Fibroblast of lung (primary cell): Measurements from ENCODE around the gene CTNNA2. TPM values are rescaled to one million over a fixed set of nuclear protein-coding genes. Genes with fewer than 3 reads are reported as not detected.
A peak's percentile ranks its signal among the peaks of the same experiment; 100 is the strongest.

ENCODE experiments used
- DNase-seq, 2 donors: peaks; one replicate each; pipeline versions ENCODE4 v3.0.0 to v3.0.0-alpha.2; 2010; ENCODE audit warnings: low read depth in 2 of 2
- H2AFZ ChIP-seq: 2 replicates; pipeline ENCODE4 v1.5.1; 2012; ENCODE audit warnings: low read length, control low read depth, inconsistent platforms
- H3K27ac ChIP-seq: 2 replicates; pipeline ENCODE4 v1.5.1; 2011; ENCODE audit warnings: low read length, control low read depth; ENCODE audit not compliant: insufficient read depth
- H3K27me3 ChIP-seq: 2 replicates; pipeline ENCODE4 v1.5.1; 2011; ENCODE audit warnings: mild to moderate bottlenecking, low read length; ENCODE audit not compliant: control insufficient read depth, insufficient read depth
- H3K36me3 ChIP-seq: 2 replicates; pipeline ENCODE4 v1.5.1; 2011; ENCODE audit warnings: low read length; ENCODE audit not compliant: control insufficient read depth, insufficient read depth
- H3K4me1 ChIP-seq: 2 replicates; pipeline ENCODE4 v1.5.1; 2011; ENCODE audit warnings: low read length; ENCODE audit not compliant: control insufficient read depth, insufficient read depth; ENCODE audit errors: extremely low read depth
- H3K4me2 ChIP-seq: 2 replicates; pipeline ENCODE4 v1.5.1; 2011; ENCODE audit warnings: low read length, control low read depth; ENCODE audit not compliant: insufficient read depth; ENCODE audit errors: extremely low read depth
- H3K4me3 ChIP-seq, 4 experiments: fragments of 200-600 bp in 1 of 4; sonication (generic) in 1 of 4; replicated peaks in 1 of 4; 2 replicates each; pipeline ENCODE4 v1.5.1; 2011 to 2016; ENCODE audit warnings: low read length in 4 of 4, low read depth in 3 of 4, mild to moderate bottlenecking in 3 of 4, control low read depth in 2 of 4, inconsistent platforms in 1 of 4, mixed read lengths in 1 of 4; ENCODE audit not compliant: insufficient read depth in 1 of 4; ENCODE audit errors: control extremely low read depth in 1 of 4
- H3K79me2 ChIP-seq: 2 replicates; pipeline ENCODE4 v1.5.1; 2012; ENCODE audit warnings: mild to moderate bottlenecking, low read length, inconsistent platforms; ENCODE audit not compliant: control insufficient read depth, insufficient read depth
- H3K9ac ChIP-seq: 2 replicates; pipeline ENCODE4 v1.5.1; 2011; ENCODE audit warnings: mild to moderate bottlenecking, low read length, control low read depth; ENCODE audit not compliant: insufficient read depth
- H3K9me3 ChIP-seq: 2 replicates; pipeline ENCODE4 v1.5.1; 2012; ENCODE audit warnings: low read depth, low read length; ENCODE audit not compliant: control insufficient read depth, insufficient read depth
- H4K20me1 ChIP-seq: 2 replicates; pipeline ENCODE4 v1.5.1; 2011; ENCODE audit warnings: low read length; ENCODE audit not compliant: control insufficient read depth, insufficient read depth; ENCODE audit errors: extremely low read depth
- EZH2 ChIP-seq: IDR thresholded peaks from 2 replicates; pipeline ENCODE4 v1.5.1; 2012; ENCODE audit warnings: low read length, control low read depth, mild to moderate bottlenecking; ENCODE audit errors: missing control alignments
- polyA plus RNA-seq, 2 donors: library from polyadenylated mRNA; depleted of rRNA in 1 of 2; stranded (reverse) in 1 of 2; unstranded in 1 of 2; fragments of >200 nt; gene quantifications; 2 replicates each; pipeline ENCODE4 v1.2.1, GENCODE V29; 2011 to 2012; ENCODE audit warnings: missing spikeins in 1 of 2
- total RNA-seq: library from RNA; depleted of rRNA; stranded (reverse); fragments of >200 nt; gene quantifications from 2 replicates; pipeline ENCODE4 v1.2.1, GENCODE V29; 2014
- TF ChIP-seq, protein P1 (sequence below), 2 donors: IDR thresholded peaks in 1 of 2; conservative IDR thresholded peaks in 1 of 2; 1 replicate in 1 of 2; 2 replicates in 1 of 2; pipeline ENCODE4 v1.5.1; 2011 to 2012; ENCODE audit warnings: low read length in 2 of 2, control low read depth in 1 of 2, inconsistent platforms in 1 of 2, low read depth in 1 of 2, mild to moderate bottlenecking in 1 of 2

CTNNA2 gene
- total and polyA plus RNA-seq, 2 donors (not counting 1 experiment from before 2014, with no cell fraction given), result not detected

DNA sequence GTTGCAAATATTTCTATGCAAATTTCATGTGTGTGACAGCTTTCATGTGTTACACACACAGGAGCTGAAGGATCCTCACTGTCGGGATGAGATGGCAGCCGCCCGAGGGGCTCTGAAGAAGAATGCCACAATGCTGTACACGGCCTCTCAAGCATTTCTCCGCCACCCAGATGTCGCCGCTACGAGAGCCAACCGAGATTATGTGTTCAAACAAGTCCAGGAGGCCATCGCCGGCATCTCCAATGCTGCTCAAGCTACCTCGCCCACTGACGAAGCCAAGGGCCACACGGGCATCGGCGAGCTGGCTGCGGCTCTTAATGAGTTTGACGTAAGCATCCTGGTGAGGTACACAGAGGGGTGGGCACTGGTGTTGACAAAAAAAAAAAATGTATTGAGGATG lies 361.2 kb downstream of the CTNNA2 start:
- Histone ChIP-seq H4K20me1 (no peaks in the 10 kb centered on the region), H3K9me3 (no peaks in the 10 kb centered on the region), H3K4me1 (no peaks in the 10 kb centered on the region), H3K4me2 (no peak overlapping the region), H3K36me3 (no peaks in the 10 kb centered on the region), H2AFZ (no peak overlapping the region), H3K4me3 (no peak overlapping the region), H3K9ac (no peak overlapping the region), H3K27me3 (no peaks in the 10 kb centered on the region), H3K79me2 (no peaks in the 10 kb centered on the region), H3K27ac (no peak overlapping the region)
- no peak for TF ChIP-seq EZH2
- TF ChIP-seq, protein P1, sequence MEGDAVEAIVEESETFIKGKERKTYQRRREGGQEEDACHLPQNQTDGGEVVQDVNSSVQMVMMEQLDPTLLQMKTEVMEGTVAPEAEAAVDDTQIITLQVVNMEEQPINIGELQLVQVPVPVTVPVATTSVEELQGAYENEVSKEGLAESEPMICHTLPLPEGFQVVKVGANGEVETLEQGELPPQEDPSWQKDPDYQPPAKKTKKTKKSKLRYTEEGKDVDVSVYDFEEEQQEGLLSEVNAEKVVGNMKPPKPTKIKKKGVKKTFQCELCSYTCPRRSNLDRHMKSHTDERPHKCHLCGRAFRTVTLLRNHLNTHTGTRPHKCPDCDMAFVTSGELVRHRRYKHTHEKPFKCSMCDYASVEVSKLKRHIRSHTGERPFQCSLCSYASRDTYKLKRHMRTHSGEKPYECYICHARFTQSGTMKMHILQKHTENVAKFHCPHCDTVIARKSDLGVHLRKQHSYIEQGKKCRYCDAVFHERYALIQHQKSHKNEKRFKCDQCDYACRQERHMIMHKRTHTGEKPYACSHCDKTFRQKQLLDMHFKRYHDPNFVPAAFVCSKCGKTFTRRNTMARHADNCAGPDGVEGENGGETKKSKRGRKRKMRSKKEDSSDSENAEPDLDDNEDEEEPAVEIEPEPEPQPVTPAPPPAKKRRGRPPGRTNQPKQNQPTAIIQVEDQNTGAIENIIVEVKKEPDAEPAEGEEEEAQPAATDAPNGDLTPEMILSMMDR (conservative IDR thresholded peaks at IDR 0.05 in 1 of 2, IDR thresholded peaks at IDR 0.05 in 1 of 2; ENCODE audit: low read depth in 1 of 2, low read length in 2 of 2), result no peak
- no peak for DNase-seq

GRCh38 chr2:79876430-79876829 lies 363.6 kb downstream of the CTNNA2 start:
- H3K4me2 ChIP-seq, result no peak overlapping the region
- no peaks in the 10 kb centered on the region for H3K79me2 ChIP-seq
- no peak overlapping the region for H2AFZ ChIP-seq
- H3K9ac ChIP-seq, result no peak overlapping the region
- H3K4me1 ChIP-seq, result no peaks in the 10 kb centered on the region
- no peaks in the 10 kb centered on the region for H3K36me3 ChIP-seq
- H3K9me3 ChIP-seq, result no peaks in the 10 kb centered on the region
- DNase-seq, result peak; percentile 1 to 7
- H3K27me3 ChIP-seq, result no peaks in the 10 kb centered on the region
- no peak overlapping the region for H3K27ac ChIP-seq
- H4K20me1 ChIP-seq, result no peaks in the 10 kb centered on the region
- no peak for TF ChIP-seq EZH2
- TF ChIP-seq, protein P1 (conservative IDR thresholded peaks at IDR 0.05 in 1 of 2, IDR thresholded peaks at IDR 0.05 in 1 of 2; ENCODE audit: low read depth in 1 of 2, low read length in 2 of 2), result peak; percentile 25 to 44
- no peak overlapping the region for H3K4me3 ChIP-seq

DNA sequence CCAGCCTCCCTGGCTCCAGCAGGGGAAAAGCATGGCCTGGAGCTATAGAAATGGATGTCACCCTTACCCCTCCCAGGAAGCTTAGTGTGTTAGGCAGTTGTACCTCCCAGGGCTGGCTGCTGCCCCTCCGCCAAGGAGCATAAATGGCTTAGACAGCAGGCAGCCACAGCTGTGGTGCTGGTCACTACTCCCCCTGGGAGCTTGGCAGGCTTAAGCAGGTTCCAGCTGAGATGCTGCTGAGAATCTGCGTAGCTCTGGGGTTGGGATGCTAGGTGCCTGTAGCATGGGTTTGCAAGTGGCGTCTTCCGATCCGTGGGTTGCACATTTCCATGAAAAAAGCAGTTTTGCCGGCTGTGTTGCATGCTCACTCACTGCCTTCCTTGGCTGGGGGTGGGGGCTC lies 369.7 kb downstream of the CTNNA2 start:
- H3K9ac ChIP-seq, result no peak overlapping the region
- no peak overlapping the region for H3K4me2 ChIP-seq
- H4K20me1 ChIP-seq, result no peaks in the 10 kb centered on the region
- no peaks in the 10 kb centered on the region for H3K4me1 ChIP-seq
- H3K4me3 ChIP-seq, result no peak overlapping the region
- no peak overlapping the region for H2AFZ ChIP-seq
- H3K9me3 ChIP-seq, result no peaks in the 10 kb centered on the region
- no peaks in the 10 kb centered on the region for H3K27me3 ChIP-seq
- TF ChIP-seq EZH2, result no peak
- TF ChIP-seq, protein P1 (conservative IDR thresholded peaks at IDR 0.05 in 1 of 2, IDR thresholded peaks at IDR 0.05 in 1 of 2; ENCODE audit: low read depth in 1 of 2, low read length in 2 of 2), result no peak
- H3K27ac ChIP-seq, result no peak overlapping the region
- H3K36me3 ChIP-seq, result no peaks in the 10 kb centered on the region
- no peak for DNase-seq
- H3K79me2 ChIP-seq, result no peaks in the 10 kb centered on the region
